Smooth muscle cell (in vitro differentiated cells): ENCODE measurements around the gene GADD45B. TPM values are rescaled to one million over a fixed set of nuclear protein-coding genes. Genes with fewer than 3 reads are reported as not detected.

ENCODE experiments used
- DNase-seq: peaks from one replicate; lab custom pipeline; 2025; ENCODE audit not compliant: unreplicated experiment; lab: John Stamatoyannopoulos, UW
- H2AFZ ChIP-seq: fragments of 200-600 bp; sonication (generic); 2 replicates; pipeline ENCODE4 v1.6.0; 2016; ENCODE audit warnings: antibody characterized with exemption, low read depth, mild to moderate bottlenecking
- H3F3A ChIP-seq: fragments of 200-600 bp; sonication (generic); 2 replicates; pipeline ENCODE4 v1.6.0; 2017; ENCODE audit warnings: antibody characterized with exemption, low read depth
- H3K27ac ChIP-seq: fragments of 200-600 bp; sonication (generic); 2 replicates; pipeline ENCODE4 v1.5.1; 2016; ENCODE audit warnings: low read depth, mild to moderate bottlenecking
- H3K27me3 ChIP-seq: fragments of 200-600 bp; sonication (generic); 2 replicates; pipeline ENCODE4 v1.6.1; 2016; ENCODE audit warnings: low read depth, mild to moderate bottlenecking
- H3K36me3 ChIP-seq: fragments of 200-600 bp; sonication (generic); 2 replicates; pipeline ENCODE4 v1.5.1; 2016; ENCODE audit warnings: low read depth
- H3K4me1 ChIP-seq: fragments of 200-600 bp; sonication (generic); 2 replicates; pipeline ENCODE4 v1.5.1; 2016; ENCODE audit warnings: low read depth
- H3K4me2 ChIP-seq: fragments of 200-600 bp; sonication (generic); 2 replicates; pipeline ENCODE4 v1.6.0; 2016; ENCODE audit warnings: mild to moderate bottlenecking
- H3K4me3 ChIP-seq: fragments of 200-600 bp; sonication (generic); 2 replicates; pipeline ENCODE4 v1.5.1; 2016; ENCODE audit warnings: mild to moderate bottlenecking
- H3K79me2 ChIP-seq: fragments of 200-600 bp; sonication (generic); 2 replicates; pipeline ENCODE4 v1.6.0; 2016; ENCODE audit warnings: low read depth, mild to moderate bottlenecking
- H3K9ac ChIP-seq: fragments of 200-600 bp; sonication (generic); 2 replicates; pipeline ENCODE4 v1.6.0; 2016; ENCODE audit warnings: low read depth
- H3K9me3 ChIP-seq: fragments of 200-600 bp; sonication (generic); replicated peaks from 2 replicates; pipeline ENCODE4 v1.5.1; 2016; ENCODE audit warnings: low read depth
- H4K20me1 ChIP-seq: fragments of 200-600 bp; sonication (generic); 2 replicates; pipeline ENCODE4 v1.6.0; 2016; ENCODE audit warnings: low read depth
- WGBS: methylation state at CpG from one replicate; pipeline ENCODE4 v1.1.7; 2016; ENCODE audit warnings: low lambda C conversion rate; 5-methylcytosine and 5-hydroxymethylcytosine counted together
- polyA plus RNA-seq: library from polyadenylated mRNA; unstranded; fragments of >200 nt; fragmentation: Nextera tagmentation; extraction: Ambion mirVana; gene quantifications from 2 replicates; pipeline ENCODE4 v1.2.1, GENCODE V29; 2016
- total RNA-seq: library from RNA; depleted of rRNA; stranded (reverse); fragments of >200 nt; gene quantifications from 2 replicates; pipeline ENCODE4 v1.2.3, GENCODE V29; 2014
- TF ChIP-seq, protein P1 (sequence below): fragments of 200-600 bp; sonication (generic); IDR thresholded peaks from 2 replicates; pipeline ENCODE4 v1.5.1; 2017; ENCODE audit warnings: borderline replicate concordance, mild to moderate bottlenecking, antibody characterized with exemption; ENCODE audit not compliant: insufficient read depth, poor library complexity, severe bottlenecking

The GADD45B gene
- total and polyA plus RNA-seq, 2 experiments from 2014 or later, result 252 to 533 TPM

- H3F3A ChIP-seq, result no peaks in the 10 kb centered on the region
- no peak overlapping the region for H3K9ac ChIP-seq
- no peaks in the 10 kb centered on the region for H3K4me1 ChIP-seq
- H3K79me2 ChIP-seq, result peaks cover 13% of the 10 kb centered on the region
- H3K4me2 ChIP-seq, result no peak overlapping the region
- peaks cover 27% of the 10 kb centered on the region for H4K20me1 ChIP-seq
- WGBS, result 96% methylated on average over 20 of the region's 20 CpGs
- H3K36me3 ChIP-seq, result no peaks in the 10 kb centered on the region
- H3K27me3 ChIP-seq, result no peaks in the 10 kb centered on the region
- no peak overlapping the region for H3K4me3 ChIP-seq
- H3K9me3 ChIP-seq, result no peaks in the 10 kb centered on the region
- TF ChIP-seq, protein P1, sequence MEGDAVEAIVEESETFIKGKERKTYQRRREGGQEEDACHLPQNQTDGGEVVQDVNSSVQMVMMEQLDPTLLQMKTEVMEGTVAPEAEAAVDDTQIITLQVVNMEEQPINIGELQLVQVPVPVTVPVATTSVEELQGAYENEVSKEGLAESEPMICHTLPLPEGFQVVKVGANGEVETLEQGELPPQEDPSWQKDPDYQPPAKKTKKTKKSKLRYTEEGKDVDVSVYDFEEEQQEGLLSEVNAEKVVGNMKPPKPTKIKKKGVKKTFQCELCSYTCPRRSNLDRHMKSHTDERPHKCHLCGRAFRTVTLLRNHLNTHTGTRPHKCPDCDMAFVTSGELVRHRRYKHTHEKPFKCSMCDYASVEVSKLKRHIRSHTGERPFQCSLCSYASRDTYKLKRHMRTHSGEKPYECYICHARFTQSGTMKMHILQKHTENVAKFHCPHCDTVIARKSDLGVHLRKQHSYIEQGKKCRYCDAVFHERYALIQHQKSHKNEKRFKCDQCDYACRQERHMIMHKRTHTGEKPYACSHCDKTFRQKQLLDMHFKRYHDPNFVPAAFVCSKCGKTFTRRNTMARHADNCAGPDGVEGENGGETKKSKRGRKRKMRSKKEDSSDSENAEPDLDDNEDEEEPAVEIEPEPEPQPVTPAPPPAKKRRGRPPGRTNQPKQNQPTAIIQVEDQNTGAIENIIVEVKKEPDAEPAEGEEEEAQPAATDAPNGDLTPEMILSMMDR, result no peak
- no peak overlapping the region for H3K27ac ChIP-seq
- H2AFZ ChIP-seq, result no peak overlapping the region
- DNase-seq, result no peak
Measured at GRCh38 chr19:2438178-2438577, 37.7 kb upstream of the GADD45B start.

- Histone ChIP-seq H3K4me2 (no peak overlapping the region), H3K4me3 (no peak overlapping the region), H3K36me3 (no peaks in the 10 kb centered on the region), H3K27me3 (no peaks in the 10 kb centered on the region), H3K27ac (no peak overlapping the region), H4K20me1 (peaks cover 47% of the 10 kb centered on the region), H3K4me1 (no peaks in the 10 kb centered on the region), H3K79me2 (peaks cover 23% of the 10 kb centered on the region), H3K9ac (no peak overlapping the region), H3K9me3 (no peaks in the 10 kb centered on the region), H3F3A (no peaks in the 10 kb centered on the region), H2AFZ (no peak overlapping the region)
- TF ChIP-seq, protein P1, result no peak
- 100% methylated on average over 1 of the region's 1 CpG for WGBS
- no peak for DNase-seq
Measured at GRCh38 chr19:2440515-2440914, 35.4 kb upstream of the GADD45B start.

- H3K4me1 ChIP-seq, result no peaks in the 10 kb centered on the region
- H3K9ac ChIP-seq, result no peak overlapping the region
- H3K4me2 ChIP-seq, result no peak overlapping the region
- TF ChIP-seq, protein P1, result no peak
- no peaks in the 10 kb centered on the region for H3F3A ChIP-seq
- 95% methylated on average over 26 of the region's 26 CpGs for WGBS
- H4K20me1 ChIP-seq, result peaks cover 48% of the 10 kb centered on the region
- no peaks in the 10 kb centered on the region for H3K36me3 ChIP-seq
- H3K79me2 ChIP-seq, result peaks cover 24% of the 10 kb centered on the region
- DNase-seq, result no peak
- no peak overlapping the region for H3K27ac ChIP-seq
- no peak overlapping the region for H3K4me3 ChIP-seq
- no peak overlapping the region for H2AFZ ChIP-seq
- no peaks in the 10 kb centered on the region for H3K9me3 ChIP-seq
- H3K27me3 ChIP-seq, result no peaks in the 10 kb centered on the region
Measured at GRCh38 chr19:2441096-2441752, 34.7 kb upstream of the GADD45B start.
